ENCODE results near the gene RAET1E.
"Not testable (repeated sequence)": the region's sequence is repeated elsewhere in the genome, so short reads cannot be mapped to it uniquely, and the experiment has no call there.

DNA sequence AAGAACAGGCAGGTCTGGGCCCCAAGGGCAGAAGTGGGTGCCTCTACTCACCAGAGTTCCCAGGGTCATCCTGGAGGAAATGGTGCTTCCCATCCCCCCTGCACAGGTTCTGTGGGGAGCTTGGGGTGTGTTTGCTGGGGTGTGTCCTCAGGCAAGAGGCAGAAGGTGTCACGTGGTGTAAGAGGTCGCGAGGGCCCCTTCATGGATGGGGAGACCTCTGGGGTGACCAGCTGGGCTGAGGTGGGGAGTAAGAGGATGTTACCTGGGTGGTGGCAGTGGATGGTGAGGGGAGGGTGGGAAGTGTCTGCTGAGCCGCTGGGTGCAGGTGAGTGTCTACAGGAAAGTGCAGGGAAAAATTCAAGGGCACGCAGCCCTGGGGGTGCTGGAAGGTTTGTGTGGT lies 24.2 kb upstream of the RAET1E start:
- TF ChIP-seq, protein P1, sequence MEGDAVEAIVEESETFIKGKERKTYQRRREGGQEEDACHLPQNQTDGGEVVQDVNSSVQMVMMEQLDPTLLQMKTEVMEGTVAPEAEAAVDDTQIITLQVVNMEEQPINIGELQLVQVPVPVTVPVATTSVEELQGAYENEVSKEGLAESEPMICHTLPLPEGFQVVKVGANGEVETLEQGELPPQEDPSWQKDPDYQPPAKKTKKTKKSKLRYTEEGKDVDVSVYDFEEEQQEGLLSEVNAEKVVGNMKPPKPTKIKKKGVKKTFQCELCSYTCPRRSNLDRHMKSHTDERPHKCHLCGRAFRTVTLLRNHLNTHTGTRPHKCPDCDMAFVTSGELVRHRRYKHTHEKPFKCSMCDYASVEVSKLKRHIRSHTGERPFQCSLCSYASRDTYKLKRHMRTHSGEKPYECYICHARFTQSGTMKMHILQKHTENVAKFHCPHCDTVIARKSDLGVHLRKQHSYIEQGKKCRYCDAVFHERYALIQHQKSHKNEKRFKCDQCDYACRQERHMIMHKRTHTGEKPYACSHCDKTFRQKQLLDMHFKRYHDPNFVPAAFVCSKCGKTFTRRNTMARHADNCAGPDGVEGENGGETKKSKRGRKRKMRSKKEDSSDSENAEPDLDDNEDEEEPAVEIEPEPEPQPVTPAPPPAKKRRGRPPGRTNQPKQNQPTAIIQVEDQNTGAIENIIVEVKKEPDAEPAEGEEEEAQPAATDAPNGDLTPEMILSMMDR (IDR thresholded peaks at IDR 0.05; ENCODE audit: low read length) = not testable (repeated sequence)
- not testable (repeated sequence) for TF ChIP-seq EZH2 (optimal IDR thresholded peaks at IDR 0.05; ENCODE audit: low read depth, low read length)
